GM10248 (cell line): ENCODE measurements around the gene POP4.

Experiments
- CTCF ChIA-PET: fragments of 300-600 bp; sonication (Branson Sonifier 250); formaldehyde crosslinking; extraction: SDS; loops from one replicate; lab custom pipeline; 2021; ENCODE audit warnings: antibody characterized with exemption; lab: Yijun Ruan, JAX
- POLR2A ChIA-PET: fragments of 350-650 bp; sonication (Branson Sonifier 250); formaldehyde crosslinking; extraction: SDS; loops from one replicate; lab custom pipeline; 2020; ENCODE audit warnings: antibody characterized with exemption; lab: Yijun Ruan, JAX
- DNase-seq: peaks from one replicate; pipeline ENCODE4 v3.0.0; 2012; ENCODE audit errors: extremely low spot score
- TF ChIP-seq, protein P1 (sequence below): IDR thresholded peaks from 2 replicates; pipeline ENCODE4 v1.5.1; 2012; ENCODE audit warnings: mild to moderate bottlenecking, low read depth; ENCODE audit errors: extremely low read depth, missing control alignments, control extremely low read depth

The POP4 gene

DNA sequence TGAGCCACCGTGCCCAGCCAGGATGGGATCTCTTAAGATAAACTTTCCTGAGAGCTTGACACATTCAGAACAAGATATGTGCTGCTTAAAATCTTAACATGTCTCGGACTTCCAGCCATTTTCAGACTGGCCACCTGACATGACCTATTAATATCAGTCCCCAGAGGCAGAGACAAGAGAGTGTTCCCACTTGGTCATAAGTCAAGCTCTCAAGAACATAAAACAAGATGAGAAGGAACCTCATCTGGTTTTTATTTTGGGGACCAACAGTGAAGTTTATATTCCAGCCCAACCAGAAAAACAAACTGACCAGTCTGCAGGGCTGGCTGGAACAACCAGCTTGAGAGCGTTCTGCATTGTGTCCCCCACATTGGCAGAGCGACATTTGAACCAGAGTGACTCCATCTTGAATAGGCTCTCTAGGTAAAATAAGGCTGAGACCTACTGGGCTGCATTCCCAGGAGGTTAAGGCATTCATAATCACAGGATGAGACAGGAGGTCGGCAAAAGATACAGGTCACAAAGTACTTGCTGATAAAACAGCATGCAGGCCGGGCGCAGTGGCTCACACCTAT lies 37.4 kb downstream of the POP4 start:
- no peak for DNase-seq
- ChIA-PET POLR2A (no interaction called here), CTCF (interaction anchor here (0.9 kb wide), 1 partner anchor 32 kb away, joined by 3 read pairs; no protein-coding TSS in a partner anchor)
- TF ChIP-seq, protein P1, sequence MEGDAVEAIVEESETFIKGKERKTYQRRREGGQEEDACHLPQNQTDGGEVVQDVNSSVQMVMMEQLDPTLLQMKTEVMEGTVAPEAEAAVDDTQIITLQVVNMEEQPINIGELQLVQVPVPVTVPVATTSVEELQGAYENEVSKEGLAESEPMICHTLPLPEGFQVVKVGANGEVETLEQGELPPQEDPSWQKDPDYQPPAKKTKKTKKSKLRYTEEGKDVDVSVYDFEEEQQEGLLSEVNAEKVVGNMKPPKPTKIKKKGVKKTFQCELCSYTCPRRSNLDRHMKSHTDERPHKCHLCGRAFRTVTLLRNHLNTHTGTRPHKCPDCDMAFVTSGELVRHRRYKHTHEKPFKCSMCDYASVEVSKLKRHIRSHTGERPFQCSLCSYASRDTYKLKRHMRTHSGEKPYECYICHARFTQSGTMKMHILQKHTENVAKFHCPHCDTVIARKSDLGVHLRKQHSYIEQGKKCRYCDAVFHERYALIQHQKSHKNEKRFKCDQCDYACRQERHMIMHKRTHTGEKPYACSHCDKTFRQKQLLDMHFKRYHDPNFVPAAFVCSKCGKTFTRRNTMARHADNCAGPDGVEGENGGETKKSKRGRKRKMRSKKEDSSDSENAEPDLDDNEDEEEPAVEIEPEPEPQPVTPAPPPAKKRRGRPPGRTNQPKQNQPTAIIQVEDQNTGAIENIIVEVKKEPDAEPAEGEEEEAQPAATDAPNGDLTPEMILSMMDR: no peak

DNA sequence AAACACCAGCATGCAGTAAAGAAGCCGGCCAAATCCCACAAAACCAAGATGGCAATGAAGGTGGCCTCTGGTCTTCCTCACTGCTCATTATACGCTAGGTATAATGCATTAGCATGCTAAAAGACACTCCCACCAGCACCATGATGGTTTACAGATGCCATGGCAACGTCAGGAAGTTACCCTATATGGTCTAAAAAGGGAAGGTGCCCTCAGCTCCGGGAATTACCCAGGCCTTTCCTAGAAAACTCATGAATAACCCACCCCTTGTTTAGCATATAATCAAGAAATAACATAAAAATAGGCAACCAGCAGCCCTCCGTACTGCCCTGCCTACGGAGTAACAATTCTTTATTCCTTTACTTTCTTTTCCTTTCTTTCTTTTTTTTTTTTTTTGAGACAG lies 38.1 kb downstream of the POP4 start:
- TF ChIP-seq, protein P1: no peak
- POLR2A ChIA-PET: no interaction called here
- DNase-seq: no peak
- CTCF ChIA-PET: interaction anchor here (2.0 kb wide), 1 partner anchor 21 kb away, joined by 4 read pairs; the partner anchor contains the start of gene PLEKHF1

DNA sequence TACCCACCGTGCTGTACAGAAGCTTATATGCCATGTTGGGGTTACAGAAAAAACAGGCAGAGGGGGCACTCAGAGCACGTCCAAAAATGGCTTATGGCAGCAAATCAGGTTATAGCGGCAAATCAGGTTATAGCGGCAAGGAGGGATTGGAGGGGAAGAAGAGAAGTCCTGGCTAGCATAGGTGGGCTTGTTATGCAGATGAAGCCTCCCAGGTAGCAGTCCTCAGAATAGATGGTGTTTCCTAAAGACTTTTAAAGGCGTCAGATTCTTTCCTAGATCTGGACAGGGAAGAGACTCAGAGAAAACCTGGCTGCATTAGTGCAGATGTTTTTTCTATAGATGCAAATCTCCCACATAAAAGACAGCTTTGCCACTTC lies 39.4 kb downstream of the POP4 start:
- ChIA-PET CTCF (interaction anchor here (1.3 to 2.8 kb wide), 4 partner anchors 20 to 71 kb away, joined by 4 to 14 read pairs (median 7); partner anchors contain the start of gene PLEKHF1), POLR2A (no interaction called here)
- TF ChIP-seq, protein P1: no peak
- no peak for DNase-seq

DNA sequence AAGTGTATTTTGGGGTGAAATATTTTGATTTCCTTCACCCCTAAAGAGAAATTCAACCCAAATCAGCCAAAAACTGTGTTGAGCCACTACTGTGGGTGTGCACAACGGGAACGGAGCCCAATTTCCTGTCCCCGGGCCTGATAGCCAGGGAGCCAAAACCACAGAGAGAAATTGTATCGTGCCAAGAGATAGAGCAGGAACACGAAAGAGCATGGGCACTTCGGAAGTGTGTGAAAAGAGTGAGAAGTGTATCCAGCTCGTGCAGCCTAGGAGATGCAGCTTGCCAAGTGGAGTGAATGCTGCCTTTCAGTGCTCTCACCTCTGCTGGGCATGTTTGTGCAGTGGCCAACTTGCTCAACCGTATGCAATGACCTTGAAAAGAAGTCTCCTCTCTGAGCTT lies 39.8 kb downstream of the POP4 start:
- DNase-seq: no peak
- CTCF ChIA-PET: interaction anchor here (1.3 to 2.8 kb wide), 4 partner anchors 20 to 70 kb away, joined by 4 to 14 read pairs (median 7); partner anchors contain the start of gene PLEKHF1
- TF ChIP-seq, protein P1: no peak
- POLR2A ChIA-PET: no interaction called here

DNA sequence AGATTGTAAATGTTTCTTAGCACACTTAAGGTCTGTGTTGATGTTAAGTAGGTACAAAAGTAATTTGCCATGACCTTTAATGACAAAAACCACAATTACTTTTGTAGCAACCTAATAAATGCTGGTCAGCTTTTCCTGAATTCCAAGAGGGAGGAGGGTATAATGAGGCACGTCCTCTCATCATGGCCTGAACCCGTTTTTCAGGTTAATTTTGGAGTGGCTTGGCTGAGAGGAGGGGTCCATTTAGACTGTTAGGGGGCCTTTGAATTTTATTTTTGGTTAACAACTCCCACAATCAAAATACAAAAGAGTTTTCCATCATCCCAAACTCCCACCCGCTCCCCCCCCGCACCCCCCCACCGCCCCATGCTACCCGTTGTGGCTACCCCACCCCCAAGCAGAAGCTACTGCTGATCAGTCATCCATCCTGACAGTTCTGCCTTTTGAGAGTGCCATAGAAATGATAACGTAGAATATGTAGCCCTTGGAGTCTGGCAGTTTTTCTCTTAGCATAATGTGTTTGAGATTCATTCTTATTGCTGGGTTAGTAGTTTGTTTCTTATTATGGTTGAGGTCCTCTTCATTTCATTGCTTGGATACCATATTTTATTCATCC lies 44.8 kb downstream of the POP4 start:
- ChIA-PET POLR2A (no interaction called here), CTCF (no interaction called here)
- DNase-seq: no peak
- TF ChIP-seq, protein P1: no peak

DNA sequence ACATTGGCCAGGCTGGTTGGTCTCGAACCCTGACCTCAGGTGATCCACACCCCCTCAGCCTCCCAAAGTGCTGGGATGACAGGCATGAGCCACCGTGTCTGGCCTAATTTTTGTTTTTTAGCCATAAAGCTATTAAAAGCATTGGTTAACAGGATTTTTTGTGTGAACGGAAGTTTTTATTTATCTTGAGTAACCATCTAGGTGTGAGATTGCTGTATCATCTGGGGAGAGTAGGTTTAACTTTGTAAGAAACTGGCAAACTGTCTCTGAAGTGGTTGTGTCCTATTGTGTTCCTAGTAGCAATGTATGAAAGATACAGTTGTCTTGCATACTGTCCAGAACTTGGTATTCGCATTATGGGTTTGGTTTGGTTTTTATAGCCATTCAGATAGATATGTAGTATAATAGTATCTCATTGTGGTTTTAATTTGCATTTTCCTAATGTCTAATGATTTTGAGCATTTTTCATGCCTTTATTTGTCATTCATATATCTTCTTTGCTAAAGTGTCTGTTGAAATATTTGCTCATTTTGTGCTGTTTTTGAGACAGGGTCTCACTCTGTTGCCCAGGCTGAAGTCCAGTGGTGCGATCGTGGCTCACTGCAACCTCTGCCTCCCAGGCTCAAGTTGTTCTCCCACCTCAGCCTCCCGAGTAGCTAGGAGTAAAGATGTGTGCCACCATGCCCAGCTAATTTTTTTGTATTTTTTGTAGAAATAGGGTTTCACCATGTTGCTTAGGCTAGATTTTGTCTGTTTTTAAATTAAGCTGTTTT lies 45.7 kb downstream of the POP4 start:
- CTCF ChIA-PET: interaction anchor here (1.2 kb wide), 1 partner anchor 43 kb away, joined by 3 read pairs; no protein-coding TSS in a partner anchor
- DNase-seq: no peak
- POLR2A ChIA-PET: no interaction called here
- TF ChIP-seq, protein P1: no peak
